Measurements from ENCODE around the gene DAZAP2.
A peak's percentile ranks its signal among the peaks of the same experiment; 100 is the strongest.

DAZAP2 gene

GRCh38 chr12:51238510-51239334 is at the start of gene DAZAP2:
TSS of gene DAZAP2 (plus strand) at chr12:51238826. CDS start at chr12:51238908, 82 bp downstream.
- peak; percentile 98 for DNase-seq
- peak within 1 kb of the TSS; percentile 95 for H3K4me3 Mint-ChIP-seq
- peak within 1 kb of the TSS; percentile 100 for H3K27ac Mint-ChIP-seq
- peaks cover 20% of the 10 kb centered on the region for H3K36me3 Mint-ChIP-seq (ENCODE audit: low read depth)
- no peak for TF ChIP-seq CTCF (IDR thresholded peaks at IDR 0.05)
- H3K27me3 Mint-ChIP-seq (ENCODE audit: low read depth, poor library complexity): peaks cover 9% of the 10 kb centered on the region
- peaks cover 22% of the 10 kb centered on the region for H3K4me1 Mint-ChIP-seq
- no peaks in the 10 kb centered on the region for H3K9me3 Mint-ChIP-seq

- no peak for TF ChIP-seq CTCF (IDR thresholded peaks at IDR 0.05)
- no peak for DNase-seq
- Mint-ChIP-seq H3K27me3 (ENCODE audit: low read depth, poor library complexity) (peaks cover 7% of the 10 kb centered on the region), H3K4me1 (peaks cover 36% of the 10 kb centered on the region), H3K9me3 (no peaks in the 10 kb centered on the region), H3K36me3 (ENCODE audit: low read depth) (no peaks in the 10 kb centered on the region), H3K27ac (no peak overlapping the region), H3K4me3 (no peak overlapping the region)
Observed at GRCh38 chr12:51189790-51190355, 48.8 kb upstream of the DAZAP2 start.

GRCh38 chr12:51190820-51191219 is 47.8 kb upstream of the DAZAP2 start:
- Mint-ChIP-seq H3K4me3 (no peak overlapping the region), H3K4me1 (peaks cover 36% of the 10 kb centered on the region), H3K9me3 (no peaks in the 10 kb centered on the region), H3K27me3 (ENCODE audit: low read depth, poor library complexity) (peaks cover 5% of the 10 kb centered on the region), H3K27ac (no peak overlapping the region), H3K36me3 (ENCODE audit: low read depth) (no peaks in the 10 kb centered on the region)
- no peak for DNase-seq
- TF ChIP-seq CTCF (IDR thresholded peaks at IDR 0.05): no peak

DNA sequence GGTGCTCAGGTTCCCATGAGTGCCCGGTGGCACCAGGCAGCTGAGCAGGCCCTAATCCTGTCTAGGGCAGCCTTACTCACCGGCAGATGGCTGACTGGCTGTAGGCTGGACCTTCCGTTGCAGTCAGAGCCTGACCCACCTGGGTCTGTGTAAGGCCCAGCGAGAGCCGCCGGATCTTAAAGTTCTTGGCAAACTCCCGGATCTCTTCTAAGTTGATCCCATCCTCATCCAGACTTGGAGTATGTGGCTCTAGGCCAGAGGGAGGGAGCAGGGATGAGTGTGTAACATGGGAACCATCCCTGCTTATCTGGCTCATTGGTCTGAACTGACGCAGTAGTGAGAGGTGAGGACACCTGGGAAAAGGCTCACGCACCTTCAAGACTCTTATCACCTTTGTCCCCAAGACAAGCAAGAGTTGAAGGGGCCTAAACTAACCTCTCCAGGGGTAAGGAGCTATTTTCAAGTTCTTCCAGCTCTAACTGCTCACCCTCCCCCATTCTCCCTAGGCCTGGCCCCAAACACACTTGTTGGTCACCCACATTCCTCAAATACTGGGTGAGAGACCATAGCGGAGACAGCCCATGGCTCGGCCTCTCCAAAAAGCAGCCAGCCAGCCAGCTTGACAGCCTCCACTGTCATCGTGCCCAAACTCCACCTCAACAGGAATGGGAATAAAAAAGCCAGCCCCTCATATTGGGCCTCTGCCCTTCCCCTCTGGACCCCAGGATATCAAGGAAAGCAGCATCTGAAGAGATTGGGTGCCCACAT is 46.9 kb upstream of the DAZAP2 start:
- Mint-ChIP-seq H3K4me1 (peaks cover 35% of the 10 kb centered on the region), H3K4me3 (no peak overlapping the region), H3K36me3 (ENCODE audit: low read depth) (no peaks in the 10 kb centered on the region), H3K27ac (no peak overlapping the region), H3K9me3 (no peaks in the 10 kb centered on the region), H3K27me3 (ENCODE audit: low read depth, poor library complexity) (peaks cover 5% of the 10 kb centered on the region)
- no peak for DNase-seq
- no peak for TF ChIP-seq CTCF (IDR thresholded peaks at IDR 0.05)

DNA sequence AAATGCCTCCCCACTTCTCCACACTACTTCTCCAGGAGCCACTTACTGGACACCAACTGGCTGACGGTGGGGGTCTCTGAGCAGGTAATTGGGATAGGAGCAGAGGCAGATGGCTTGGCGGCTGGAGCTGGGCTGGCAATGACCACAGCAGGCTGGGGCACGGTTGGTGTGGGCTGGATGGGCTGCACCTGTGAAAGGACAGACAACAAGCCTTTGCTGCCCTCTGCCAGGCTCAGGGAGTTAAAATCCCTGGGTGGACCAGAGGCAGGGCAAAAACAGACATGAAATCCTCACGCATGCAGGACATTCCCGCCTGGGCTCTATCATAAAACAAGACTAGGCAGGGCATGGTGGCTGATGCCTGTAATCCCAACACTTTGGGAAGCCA is 46.3 kb upstream of the DAZAP2 start:
- Mint-ChIP-seq H3K9me3 (no peaks in the 10 kb centered on the region), H3K4me1 (peaks cover 29% of the 10 kb centered on the region), H3K27me3 (ENCODE audit: low read depth, poor library complexity) (peaks cover 5% of the 10 kb centered on the region), H3K27ac (no peak overlapping the region), H3K4me3 (no peak overlapping the region), H3K36me3 (ENCODE audit: low read depth) (no peaks in the 10 kb centered on the region)
- no peak for DNase-seq
- no peak for TF ChIP-seq CTCF (IDR thresholded peaks at IDR 0.05)

Measured in nephron progenitor cell (in vitro differentiated cells).